Stomach smooth muscle (tissue), 2 donors: Measurements from ENCODE around the gene PHLDB2.
A peak's percentile ranks its signal among the peaks of the same experiment; 100 is the strongest.

Experiments
- H3K27ac ChIP-seq: one replicate; pipeline ENCODE4 v1.7.0; 2013; ENCODE audit warnings: mild to moderate bottlenecking, low read length, inconsistent platforms
- H3K27me3 ChIP-seq, 2 donors: one replicate each; pipeline ENCODE4 v1.7.0; 2013; ENCODE audit warnings: low read length in 2 of 2; ENCODE audit not compliant: insufficient read depth in 2 of 2, control insufficient read depth in 1 of 2
- H3K36me3 ChIP-seq, 2 donors: one replicate each; pipeline ENCODE4 v1.7.0; 2013; ENCODE audit warnings: low read length in 2 of 2; ENCODE audit not compliant: control insufficient read depth in 2 of 2, insufficient read depth in 2 of 2
- H3K4me1 ChIP-seq: one replicate; pipeline ENCODE4 v1.7.0; 2013; ENCODE audit warnings: low read length; ENCODE audit not compliant: control insufficient read depth, insufficient read depth
- H3K4me3 ChIP-seq, 2 donors: one replicate each; pipeline ENCODE4 v1.7.0; 2013; ENCODE audit warnings: low read length in 2 of 2
- H3K9ac ChIP-seq, 2 donors: one replicate each; pipeline ENCODE4 v1.7.0; 2013; ENCODE audit warnings: low read length in 2 of 2, mild to moderate bottlenecking in 1 of 2
- H3K9me3 ChIP-seq, 2 donors: one replicate each; pipeline ENCODE4 v1.7.0; 2013; ENCODE audit warnings: low read length in 2 of 2; ENCODE audit not compliant: control insufficient read depth in 2 of 2
- donor health status: healthy.
- donor health status: Pancreatic carcinoma.

Gene PHLDB2

GRCh38 chr3:112005091-112005672 is 146.1 kb downstream of the PHLDB2 start:
- Histone ChIP-seq H3K9ac (no peak overlapping the region), H3K27me3 (peaks cover 3 to 8% of the 10 kb centered on the region in 2 donors), H3K9me3 (no peaks in the 10 kb centered on the region), H3K27ac (no peak overlapping the region), H3K36me3 (no peaks in the 10 kb centered on the region), H3K4me3 (no peak overlapping the region), H3K4me1 (peaks cover 2% of the 10 kb centered on the region)

- no peak overlapping the region for H3K4me3 ChIP-seq
- no peaks in the 10 kb centered on the region for H3K36me3 ChIP-seq
- H3K9me3 ChIP-seq: no peaks in the 10 kb centered on the region
Observed at GRCh38 chr3:112007633-112008032, 148.6 kb downstream of the PHLDB2 start.

GRCh38 chr3:112009670-112010069 is 150.6 kb downstream of the PHLDB2 start:
- Histone ChIP-seq H3K27ac (no peak overlapping the region), H3K27me3 (no peaks in the 10 kb centered on the region), H3K36me3 (no peaks in the 10 kb centered on the region), H3K9me3 (no peaks in the 10 kb centered on the region), H3K9ac (no peak overlapping the region), H3K4me1 (peaks cover 5% of the 10 kb centered on the region), H3K4me3 (no peak overlapping the region)

More at GRCh38 chr3:112007633-112008032, 148.6 kb downstream of the PHLDB2 start:
- no peak overlapping the region for H3K9ac ChIP-seq
- no peaks in the 10 kb centered on the region for H3K27me3 ChIP-seq
- no peak overlapping the region for H3K27ac ChIP-seq
- H3K4me1 ChIP-seq: peaks cover 2% of the 10 kb centered on the region

- H3K27ac ChIP-seq: no peak overlapping the region
- peaks cover 5% of the 10 kb centered on the region for H3K4me1 ChIP-seq
- H3K9ac ChIP-seq: no peak overlapping the region
- H3K36me3 ChIP-seq: no peaks in the 10 kb centered on the region
- H3K4me3 ChIP-seq: no peak overlapping the region
- no peaks in the 10 kb centered on the region for H3K9me3 ChIP-seq
- no peaks in the 10 kb centered on the region for H3K27me3 ChIP-seq
Observed at GRCh38 chr3:112010636-112011035, 151.6 kb downstream of the PHLDB2 start.

- no peaks in the 10 kb centered on the region for H3K9me3 ChIP-seq
- H3K4me1 ChIP-seq: peaks cover 5% of the 10 kb centered on the region
- H3K9ac ChIP-seq: no peak overlapping the region
- H3K36me3 ChIP-seq: no peaks in the 10 kb centered on the region
- H3K4me3 ChIP-seq: no peak overlapping the region
- H3K27me3 ChIP-seq: no peaks in the 10 kb centered on the region
- no peak overlapping the region for H3K27ac ChIP-seq
Observed at GRCh38 chr3:112011376-112011940, 152.4 kb downstream of the PHLDB2 start.

- H3K27ac ChIP-seq: no peak overlapping the region
- H3K4me3 ChIP-seq: no peak overlapping the region
- no peak overlapping the region for H3K9ac ChIP-seq
- no peaks in the 10 kb centered on the region for H3K27me3 ChIP-seq
- H3K36me3 ChIP-seq: no peaks in the 10 kb centered on the region
- no peaks in the 10 kb centered on the region for H3K9me3 ChIP-seq
- H3K4me1 ChIP-seq: peaks cover 5% of the 10 kb centered on the region
Observed at GRCh38 chr3:112012205-112012992, 153.3 kb downstream of the PHLDB2 start.

GRCh38 chr3:112013058-112013783 is 154.2 kb downstream of the PHLDB2 start:
- Histone ChIP-seq H3K27me3 (no peaks in the 10 kb centered on the region), H3K27ac (no peak overlapping the region), H3K9ac (peak overlapping the region; percentile 23 to 37), H3K9me3 (no peaks in the 10 kb centered on the region), H3K4me3 (peak overlapping the region in 1 of 2 donors; percentile 54), H3K4me1 (peaks cover 5% of the 10 kb centered on the region), H3K36me3 (no peaks in the 10 kb centered on the region)

- H3K36me3 ChIP-seq: no peaks in the 10 kb centered on the region
- H3K4me1 ChIP-seq: peaks cover 5% of the 10 kb centered on the region
- H3K4me3 ChIP-seq: no peak overlapping the region
- no peaks in the 10 kb centered on the region for H3K27me3 ChIP-seq
- no peak overlapping the region for H3K9ac ChIP-seq
- H3K27ac ChIP-seq: no peak overlapping the region
- no peaks in the 10 kb centered on the region for H3K9me3 ChIP-seq
Observed at GRCh38 chr3:112013784-112014143, 154.7 kb downstream of the PHLDB2 start.

- no peaks in the 10 kb centered on the region for H3K36me3 ChIP-seq
- H3K9me3 ChIP-seq: no peaks in the 10 kb centered on the region
- H3K4me3 ChIP-seq: no peak overlapping the region
- no peak overlapping the region for H3K27ac ChIP-seq
- H3K4me1 ChIP-seq: peaks cover 3% of the 10 kb centered on the region
- no peaks in the 10 kb centered on the region for H3K27me3 ChIP-seq
- H3K9ac ChIP-seq: no peak overlapping the region
Observed at GRCh38 chr3:112017091-112017490, 158.0 kb downstream of the PHLDB2 start.

- Histone ChIP-seq H3K27me3 (no peaks in the 10 kb centered on the region), H3K9me3 (peaks cover 0 to 3% of the 10 kb centered on the region in 2 donors), H3K27ac (no peak overlapping the region), H3K4me1 (no peaks in the 10 kb centered on the region), H3K36me3 (no peaks in the 10 kb centered on the region), H3K9ac (no peak overlapping the region), H3K4me3 (no peak overlapping the region)
Observed at GRCh38 chr3:112018712-112019111, 159.6 kb downstream of the PHLDB2 start.
